ENCODE results near the gene VPS45. TPM values are rescaled to one million over a fixed set of nuclear protein-coding genes. Genes with fewer than 3 reads are reported as not detected.

The VPS45 gene
- total and polyA plus RNA-seq, 2 of the 8 experiments (the other 6 are each of a cell fraction or from before 2014, with no cell fraction given), result 19.1 to 27.6 TPM

DNA sequence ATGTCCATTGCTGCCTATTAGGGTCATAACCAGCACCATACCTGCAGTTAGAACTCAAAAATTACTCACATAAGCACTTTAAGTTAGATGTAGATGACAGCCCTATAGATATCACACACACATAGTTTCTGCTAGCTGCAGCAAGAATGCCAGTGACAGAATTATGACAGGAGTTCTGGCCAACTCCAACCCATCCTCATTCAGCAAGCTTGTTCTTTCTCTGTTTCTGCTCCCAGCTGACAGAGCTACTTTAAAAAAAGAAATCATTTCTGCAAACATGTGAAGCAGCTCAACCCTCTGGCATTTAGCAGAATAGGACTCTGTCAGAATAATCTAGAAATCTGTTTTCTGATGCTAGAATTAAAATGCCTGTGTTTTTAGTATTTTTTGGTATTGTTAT is 33.2 kb upstream of the VPS45 start:
- POLR2A ChIA-PET (ENCODE audit: partially characterized antibody), result interaction anchor here (1.0 to 1.3 kb wide), 2 partner anchors 11 to 106 kb away, joined by 3 read pairs; no protein-coding TSS in a partner anchor
- no peak for TF ChIP-seq POLR2A (IDR thresholded peaks at IDR 0.05; ENCODE audit: control extremely low read depth in 1 of 2, low read depth in 2 of 2, low read length in 2 of 2)
- no peak for TF ChIP-seq EZH2 (IDR thresholded peaks at IDR 0.05; ENCODE audit: low read depth, low read length, severe bottlenecking)
- TF ChIP-seq BACH1 (IDR thresholded peaks at IDR 0.05; ENCODE audit: low read length), result no peak
- no peak for TF ChIP-seq CEBPB (IDR thresholded peaks at IDR 0.05; ENCODE audit: low read depth, low read length)
- TF ChIP-seq CHD1 (IDR thresholded peaks at IDR 0.05; ENCODE audit: low read depth, low read length), result no peak
- TF ChIP-seq RXRA (IDR thresholded peaks at IDR 0.05; ENCODE audit: insufficient read depth, low read depth, low read length), result no peak
- no peak for TF ChIP-seq RBBP5 (IDR thresholded peaks at IDR 0.05; ENCODE audit: borderline replicate concordance, low read depth, low read length)

More for the DNA sequence above, 33.2 kb upstream of the VPS45 start:
- H3K27ac ChIP-seq (ENCODE audit: low read depth, low read length), result no peak overlapping the region
- CTCF ChIA-PET (ENCODE audit: partially characterized antibody), result interaction anchor here (0.7 kb wide), 1 partner anchor 37 kb away, joined by 3 read pairs; no protein-coding TSS in a partner anchor
- H4K91ac ChIP-seq (replicated peaks; ENCODE audit: insufficient read length, low read length), result no peak overlapping the region
- H4K5ac ChIP-seq (ENCODE audit: insufficient read length, low read depth, low read length), result no peak overlapping the region
- no peak overlapping the region for H2AFZ ChIP-seq (ENCODE audit: low read length)
- no peak overlapping the region for H4K8ac ChIP-seq (ENCODE audit: extremely low read depth, insufficient read depth, low read length)
- no peaks in the 10 kb centered on the region for H3K23me2 ChIP-seq (ENCODE audit: low read depth, low read length)
- H3K4me2 ChIP-seq (ENCODE audit: insufficient read depth in 1 of 2, low read depth in 2 of 2, low read length in 2 of 2), result no peak overlapping the region
- no peak overlapping the region for H3K56ac ChIP-seq (replicated peaks; ENCODE audit: insufficient read length, low read depth, low read length)
- no peaks in the 10 kb centered on the region for H3K36me3 ChIP-seq (ENCODE audit: control insufficient read depth in 2 of 4, insufficient read depth in 4 of 4, low read length in 3 of 4)
- H2BK15ac ChIP-seq (ENCODE audit: low read length), result no peak overlapping the region
- H3K14ac ChIP-seq (ENCODE audit: insufficient read length), result no peak overlapping the region
- FAIRE-seq (no peak), DNase-seq (ENCODE audit: low read depth in 1 of 2, low spot score in 2 of 2) (no peak)
- no peak overlapping the region for H3K4me3 ChIP-seq (ENCODE audit: extremely low read depth in 1 of 4, insufficient read depth in 2 of 4, low read depth in 3 of 4, low read length in 4 of 4)
- H3K79me1 ChIP-seq (ENCODE audit: low read depth, low read length), result no peaks in the 10 kb centered on the region
- H2BK12ac ChIP-seq (ENCODE audit: low read depth, low read length), result no peak overlapping the region
- H2BK20ac ChIP-seq (ENCODE audit: low read length), result no peak overlapping the region
- no peak overlapping the region for H3K9ac ChIP-seq (replicated peaks in 1 of 4; ENCODE audit: extremely low read depth in 1 of 4, low read depth in 3 of 4, low read length in 3 of 4)
- no peaks in the 10 kb centered on the region for H3K4me1 ChIP-seq (replicated peaks in 1 of 4; ENCODE audit: control insufficient read depth in 3 of 4, insufficient read depth in 4 of 4, low read length in 3 of 4)
- no peak overlapping the region for H2AK5ac ChIP-seq (ENCODE audit: low read depth, low read length)
- H2BK120ac ChIP-seq (replicated peaks; ENCODE audit: low read depth, low read length), result no peak overlapping the region
- no peak overlapping the region for H3K4ac ChIP-seq (replicated peaks; ENCODE audit: insufficient read length, low read depth, low read length)
- no peaks in the 10 kb centered on the region for H3K27me3 ChIP-seq (replicated peaks in 1 of 4; ENCODE audit: control insufficient read depth in 3 of 4, extremely low read depth in 1 of 4, insufficient read depth in 3 of 4, low read length in 3 of 4)
- H3K9me3 ChIP-seq (ENCODE audit: insufficient read depth in 2 of 2, low read depth in 1 of 2, low read length in 1 of 2), result no peaks in the 10 kb centered on the region
- no peaks in the 10 kb centered on the region for H3K79me2 ChIP-seq (ENCODE audit: control insufficient read depth in 1 of 2, insufficient read depth in 2 of 2, low read length in 2 of 2)
- no peak overlapping the region for H3K23ac ChIP-seq (ENCODE audit: insufficient read length)
- no peak overlapping the region for H2BK5ac ChIP-seq (ENCODE audit: low read depth, low read length)
- no peaks in the 10 kb centered on the region for H4K20me1 ChIP-seq (replicated peaks in 1 of 2; ENCODE audit: control insufficient read depth in 1 of 2, insufficient read depth in 2 of 2, low read length in 2 of 2)
- H3K18ac ChIP-seq (ENCODE audit: extremely low read depth, low read length), result no peak overlapping the region

Measured in H1 (cell line).